Lung (tissue), 12 donors: ENCODE data around the gene SCIMP. TPM values are rescaled to one million over a fixed set of nuclear protein-coding genes. Genes with fewer than 3 reads are reported as not detected.
"Not testable (repeated sequence)": the region's sequence is repeated elsewhere in the genome, so short reads cannot be mapped to it uniquely, and the experiment has no call there.

ENCODE experiments used
- ATAC-seq: fragments of 200-7000 bp; cut with Tn5 transposase; one replicate; pipeline ENCODE4 v1.9.1; 2020; ENCODE audit warnings: moderate number of reproducible peaks; ENCODE audit not compliant: insufficient read depth, low FRiP score
- DNase-seq, 3 donors: peaks; one replicate each; pipeline ENCODE4 v3.0.0-alpha.2; 2013 to 2017
- H3K27ac ChIP-seq, 2 donors: one replicate each; pipeline ENCODE4 v1.5.1; 2013; ENCODE audit warnings: mild to moderate bottlenecking in 2 of 2, moderate library complexity in 2 of 2, control low read depth in 1 of 2, inconsistent platforms in 1 of 2, low read depth in 1 of 2, low read length in 1 of 2
- H3K27me3 ChIP-seq, 3 donors: one replicate each; pipeline ENCODE4 v1.5.1; 2013; ENCODE audit warnings: low read length in 2 of 3; ENCODE audit not compliant: control insufficient read depth in 3 of 3, insufficient read depth in 3 of 3
- H3K36me3 ChIP-seq, 4 donors: one replicate each; pipeline ENCODE4 v1.5.1; 2013; ENCODE audit warnings: low read length in 4 of 4, mild to moderate bottlenecking in 1 of 4, moderate library complexity in 1 of 4; ENCODE audit not compliant: control insufficient read depth in 4 of 4, insufficient read depth in 4 of 4
- H3K4me1 ChIP-seq, 5 donors: one replicate each; pipeline ENCODE4 v1.5.1; 2013; ENCODE audit warnings: low read length in 5 of 5, mild to moderate bottlenecking in 2 of 5, moderate library complexity in 1 of 5; ENCODE audit not compliant: control insufficient read depth in 5 of 5, insufficient read depth in 5 of 5
- H3K4me3 ChIP-seq: one replicate; pipeline ENCODE4 v1.5.1; 2013; ENCODE audit warnings: mild to moderate bottlenecking, control low read depth, moderate library complexity
- H3K9ac ChIP-seq, 2 donors: one replicate each; pipeline ENCODE4 v1.5.1; 2013; ENCODE audit warnings: low read length in 2 of 2, control low read depth in 1 of 2; ENCODE audit not compliant: insufficient read depth in 1 of 2
- H3K9me3 ChIP-seq, 4 donors: one replicate each; pipeline ENCODE4 v1.5.1; 2013; ENCODE audit warnings: low read length in 3 of 4, mild to moderate bottlenecking in 1 of 4, moderate library complexity in 1 of 4; ENCODE audit not compliant: control insufficient read depth in 4 of 4, insufficient read depth in 3 of 4
- CTCF ChIP-seq: IDR thresholded peaks from 2 replicates; pipeline ENCODE4 v1.5.1; 2012; ENCODE audit warnings: mild to moderate bottlenecking; ENCODE audit errors: control extremely low read depth, extremely low read depth
- WGBS, 2 donors: extraction: QIAGEN DNeasy Blood & Tissue Kit; methylation state at CpG; one replicate each; pipeline ENCODE4 v1.1.7; 2013; 5-methylcytosine and 5-hydroxymethylcytosine counted together
- polyA plus RNA-seq, 2 donors: library from polyadenylated mRNA; stranded (reverse); fragments of 200-250 nt; gene quantifications; one replicate each; pipeline ENCODE4 v1.2.1, GENCODE V29; 2013
- total RNA-seq, 2 donors: library from RNA; depleted of rRNA in 1 of 2; stranded (reverse); fragments of >200 nt in 1 of 2; gene quantifications; one replicate each; pipeline ENCODE4 v1.2.1, GENCODE V29; 2014 to 2021
- donor health status: control.
- donor health status: control.
- donor health status: Bipolar disorder and iron deficiency.
- donor health status: healthy.
- donor health status: DM: yes; HTN: yes; CAD: no.

Gene SCIMP
- total and polyA plus RNA-seq, 4 donors = 2.3 to 22.2 (median 11.2) TPM

GRCh38 chr17:5219536-5219935, 15.1 kb downstream of the SCIMP start:
- 98% methylated on average over 6 of the region's 6 CpGs for WGBS, 2 donors
- Histone ChIP-seq H3K9me3 (peaks cover 0 to 2% (median 0%) of the 10 kb centered on the region in 4 donors), H3K36me3 (peaks cover 9 to 15% (median 10%) of the 10 kb centered on the region in 4 donors), H3K4me1 (no peaks in the 10 kb centered on the region), H3K4me3 (no peak overlapping the region), H3K27ac (no peak overlapping the region), H3K27me3 (no peaks in the 10 kb centered on the region), H3K9ac (no peak overlapping the region)
- TF ChIP-seq CTCF = no peak
- DNase-seq (no peak), ATAC-seq (no peak)

GRCh38 chr17:5217562-5217961, 17.1 kb downstream of the SCIMP start:
- H3K36me3 ChIP-seq = peaks cover 9 to 17% (median 12%) of the 10 kb centered on the region in 4 donors
- WGBS, 2 donors = 97 to 100% methylated on average over 4 of the region's 5 CpGs
- H3K9ac ChIP-seq, H3K4me3 ChIP-seq, H3K27ac ChIP-seq, ATAC-seq, H3K9me3 ChIP-seq, DNase-seq, H3K4me1 ChIP-seq, H3K27me3 ChIP-seq: not testable (repeated sequence)

GRCh38 chr17:5211458-5211857, 23.2 kb downstream of the SCIMP start:
- Histone ChIP-seq H3K4me3 (no peak overlapping the region), H3K36me3 (peaks cover 7 to 19% (median 12%) of the 10 kb centered on the region in 4 donors), H3K4me1 (no peaks in the 10 kb centered on the region), H3K9ac (no peak overlapping the region), H3K27me3 (no peaks in the 10 kb centered on the region), H3K27ac (no peak overlapping the region), H3K9me3 (no peaks in the 10 kb centered on the region)
- DNase-seq (no peak), ATAC-seq (no peak)
- no peak for TF ChIP-seq CTCF
- WGBS, 2 donors = 91 to 92% methylated on average over 7 of the region's 7 CpGs

GRCh38 chr17:5210614-5211252, 23.9 kb downstream of the SCIMP start:
- no peak for TF ChIP-seq CTCF
- Histone ChIP-seq H3K9ac (no peak overlapping the region), H3K4me1 (no peaks in the 10 kb centered on the region), H3K4me3 (no peak overlapping the region), H3K9me3 (no peaks in the 10 kb centered on the region), H3K27ac (no peak overlapping the region), H3K27me3 (no peaks in the 10 kb centered on the region), H3K36me3 (peaks cover 5 to 17% (median 9%) of the 10 kb centered on the region in 4 donors)
- ATAC-seq (no peak), DNase-seq (no peak)
- WGBS, 2 donors = 84 to 86% methylated on average over 8 of the region's 8 CpGs
